Measurements from ENCODE around the gene DLG5. TPM values are rescaled to one million over a fixed set of nuclear protein-coding genes. Genes with fewer than 3 reads are reported as not detected.

Gene DLG5, protein sequence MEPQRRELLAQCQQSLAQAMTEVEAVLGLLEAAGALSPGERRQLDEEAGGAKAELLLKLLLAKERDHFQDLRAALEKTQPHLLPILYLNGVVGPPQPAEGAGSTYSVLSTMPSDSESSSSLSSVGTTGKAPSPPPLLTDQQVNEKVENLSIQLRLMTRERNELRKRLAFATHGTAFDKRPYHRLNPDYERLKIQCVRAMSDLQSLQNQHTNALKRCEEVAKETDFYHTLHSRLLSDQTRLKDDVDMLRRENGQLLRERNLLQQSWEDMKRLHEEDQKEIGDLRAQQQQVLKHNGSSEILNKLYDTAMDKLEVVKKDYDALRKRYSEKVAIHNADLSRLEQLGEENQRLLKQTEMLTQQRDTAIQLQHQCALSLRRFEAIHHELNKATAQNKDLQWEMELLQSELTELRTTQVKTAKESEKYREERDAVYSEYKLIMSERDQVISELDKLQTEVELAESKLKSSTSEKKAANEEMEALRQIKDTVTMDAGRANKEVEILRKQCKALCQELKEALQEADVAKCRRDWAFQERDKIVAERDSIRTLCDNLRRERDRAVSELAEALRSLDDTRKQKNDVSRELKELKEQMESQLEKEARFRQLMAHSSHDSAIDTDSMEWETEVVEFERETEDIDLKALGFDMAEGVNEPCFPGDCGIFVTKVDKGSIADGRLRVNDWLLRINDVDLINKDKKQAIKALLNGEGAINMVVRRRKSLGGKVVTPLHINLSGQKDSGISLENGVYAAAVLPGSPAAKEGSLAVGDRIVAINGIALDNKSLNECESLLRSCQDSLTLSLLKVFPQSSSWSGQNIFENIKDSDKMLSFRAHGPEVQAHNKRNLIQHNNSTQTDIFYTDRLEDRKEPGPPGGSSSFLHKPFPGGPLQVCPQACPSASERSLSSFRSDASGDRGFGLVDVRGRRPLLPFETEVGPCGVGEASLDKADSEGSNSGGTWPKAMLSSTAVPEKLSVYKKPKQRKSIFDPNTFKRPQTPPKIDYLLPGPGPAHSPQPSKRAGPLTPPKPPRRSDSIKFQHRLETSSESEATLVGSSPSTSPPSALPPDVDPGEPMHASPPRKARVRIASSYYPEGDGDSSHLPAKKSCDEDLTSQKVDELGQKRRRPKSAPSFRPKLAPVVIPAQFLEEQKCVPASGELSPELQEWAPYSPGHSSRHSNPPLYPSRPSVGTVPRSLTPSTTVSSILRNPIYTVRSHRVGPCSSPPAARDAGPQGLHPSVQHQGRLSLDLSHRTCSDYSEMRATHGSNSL (N-terminal part only)
- polyA plus RNA-seq: 10 to 100 TPM in 2 of 4 donors, 1 to 10 TPM in 2; 7.8 to 35.9 (median 11.4) TPM
- long read RNA-seq, donor 1, partial matches to known transcripts: 10 of 14 reads
- long read RNA-seq, donor 1, other reads (novel, unspliced or antisense): 0 of 14 reads
- long read RNA-seq, donor 2: 0 reads
- long read RNA-seq, donor 3: 0 reads
- long read RNA-seq, donor 4: 0 reads
- long read RNA-seq, donor 5: 0 reads
- long read RNA-seq, donor 6, partial matches to known transcripts: 0 of 1 reads
- long read RNA-seq, donor 6, other reads (novel, unspliced or antisense): 0 of 1 reads
- long read RNA-seq, donor 7: 0 reads
- long read RNA-seq, donor 8: 0 reads
- long read RNA-seq, donor 9: 0 reads
- long read RNA-seq, donor 10, partial matches to known transcripts: 7,909 of 10,666 reads
- long read RNA-seq, donor 10, other reads (novel, unspliced or antisense): 2,755 of 10,666 reads

DNA sequence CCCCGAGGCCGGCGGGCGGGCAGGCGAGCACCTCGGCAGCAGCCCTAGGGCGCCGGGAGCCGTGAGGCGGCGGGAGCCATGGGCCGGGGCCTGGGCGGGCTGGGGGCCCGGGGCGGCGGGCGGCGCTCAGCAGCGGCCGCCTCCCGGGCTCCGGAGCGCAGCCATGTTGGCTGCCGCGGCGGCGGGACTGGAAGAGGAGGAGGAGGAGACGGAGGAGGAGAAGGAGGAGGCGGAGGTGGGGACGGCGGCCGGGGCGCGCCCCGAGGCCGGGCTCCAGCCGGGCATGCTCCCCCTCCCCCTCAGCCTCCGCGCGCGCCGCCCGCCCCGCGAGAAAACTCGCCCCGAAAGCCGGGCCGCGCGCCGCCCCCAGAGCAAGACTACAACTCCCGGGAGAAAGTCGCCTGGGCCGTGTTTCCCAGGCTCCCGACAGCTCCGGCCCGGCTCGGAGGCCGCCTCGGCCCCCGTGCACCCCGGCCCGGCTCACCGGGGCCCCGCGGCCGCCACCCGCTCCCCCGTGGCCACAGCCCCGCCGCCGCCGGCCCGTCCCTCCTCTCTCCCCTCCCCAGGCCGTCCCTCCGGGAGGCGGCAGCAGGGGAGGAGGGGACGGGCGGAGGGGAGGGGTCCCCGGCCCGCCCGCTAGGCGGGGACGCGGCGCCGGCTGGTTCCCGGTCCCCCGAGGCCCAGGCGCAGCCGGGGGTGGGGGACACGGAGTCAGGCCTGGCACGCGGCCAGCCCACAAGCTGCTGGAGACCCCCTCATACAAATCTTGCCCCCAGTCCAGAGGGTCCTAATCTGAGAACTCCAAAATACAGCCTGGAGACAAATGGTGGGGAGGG, at the start of gene DLG5:
TSS of gene DLG5 (minus strand) at position 190 of the 836 bp plus-strand sequence. CDS start 235 bp downstream, outside the sequence.
- Histone ChIP-seq H3K4me1 (ENCODE audit: control insufficient read depth in 3 of 3, insufficient read depth in 2 of 3, low read depth in 1 of 3, low read length in 2 of 3) (peaks cover 0 to 32% (median 6%) of the 10 kb centered on the region in 3 donors), H3K27ac (ENCODE audit: low read depth in 1 of 3, low read length in 2 of 3) (peak within 1 kb of the TSS; percentile 60 to 85 (median 78)), H3K9me3 (ENCODE audit: control insufficient read depth in 2 of 2, insufficient read depth in 1 of 2, low read depth in 1 of 2, low read length in 1 of 2) (no peaks in the 10 kb centered on the region), H3K4me3 (ENCODE audit: low read depth in 1 of 3, low read length in 3 of 3) (peak within 1 kb of the TSS; percentile 62 to 77 (median 71)), H3K36me3 (ENCODE audit: control insufficient read depth in 3 of 3, insufficient read depth in 2 of 3, low read depth in 1 of 3, low read length in 3 of 3) (peaks cover 0 to 16% (median 0%) of the 10 kb centered on the region in 3 donors), H3K27me3 (ENCODE audit: control insufficient read depth in 3 of 3, insufficient read depth in 3 of 3, low read length in 3 of 3) (no peaks in the 10 kb centered on the region)
- DNase-seq (peak; percentile 68 to 83), FAIRE-seq (no peak)
- WGBS, 3 donors: 0 to 1% (median 1%) methylated on average over 44 to 95 of the region's 95 CpGs

DNA sequence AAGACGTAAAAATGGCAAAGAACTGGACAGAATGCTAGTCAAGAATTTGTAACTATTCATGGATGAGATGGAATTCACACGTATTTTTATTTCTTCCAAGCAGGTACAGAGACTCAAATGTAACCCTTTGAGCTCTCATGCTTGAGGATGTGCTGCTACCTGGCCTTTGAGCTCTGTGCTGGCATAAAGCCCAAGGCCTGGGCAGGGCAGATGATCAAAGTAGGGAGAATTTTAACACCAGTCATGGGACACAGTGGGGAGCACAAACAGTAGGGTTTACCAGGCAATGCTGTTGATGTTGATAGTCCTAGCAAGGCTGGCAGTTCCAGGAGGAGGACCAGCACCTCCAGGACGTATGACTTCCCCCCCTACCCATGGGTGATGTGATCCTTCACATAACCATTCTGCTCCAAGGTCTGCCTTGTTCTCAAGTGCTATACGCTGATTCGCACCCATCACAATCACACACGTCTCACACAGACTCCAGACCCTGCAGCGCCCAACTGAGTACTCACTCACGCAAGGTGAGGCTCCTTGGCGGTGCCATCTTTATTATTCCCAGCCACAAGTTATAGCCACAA, 48.6 kb upstream of the DLG5 start:
- H3K27ac ChIP-seq (ENCODE audit: low read depth in 1 of 3, low read length in 2 of 3): peak overlapping the region in 2 of 3 donors; percentile 30 to 70
- 67 to 83% (median 72%) methylated on average over 9 of the region's 9 CpGs for WGBS, 3 donors
- no peak overlapping the region for H3K4me3 ChIP-seq (ENCODE audit: low read depth in 1 of 3, low read length in 3 of 3)
- peaks cover 0 to 12% (median 0%) of the 10 kb centered on the region in 3 donors for H3K4me1 ChIP-seq (ENCODE audit: control insufficient read depth in 3 of 3, insufficient read depth in 2 of 3, low read depth in 1 of 3, low read length in 2 of 3)
- no peaks in the 10 kb centered on the region for H3K9me3 ChIP-seq (ENCODE audit: control insufficient read depth in 2 of 2, insufficient read depth in 1 of 2, low read depth in 1 of 2, low read length in 1 of 2)
- FAIRE-seq: no peak
- no peaks in the 10 kb centered on the region for H3K27me3 ChIP-seq (ENCODE audit: control insufficient read depth in 3 of 3, insufficient read depth in 3 of 3, low read length in 3 of 3)
- peaks cover 10 to 56% (median 11%) of the 10 kb centered on the region in 3 donors for H3K36me3 ChIP-seq (ENCODE audit: control insufficient read depth in 3 of 3, insufficient read depth in 2 of 3, low read depth in 1 of 3, low read length in 3 of 3)
- peak; percentile 86 to 90 for DNase-seq

DNA sequence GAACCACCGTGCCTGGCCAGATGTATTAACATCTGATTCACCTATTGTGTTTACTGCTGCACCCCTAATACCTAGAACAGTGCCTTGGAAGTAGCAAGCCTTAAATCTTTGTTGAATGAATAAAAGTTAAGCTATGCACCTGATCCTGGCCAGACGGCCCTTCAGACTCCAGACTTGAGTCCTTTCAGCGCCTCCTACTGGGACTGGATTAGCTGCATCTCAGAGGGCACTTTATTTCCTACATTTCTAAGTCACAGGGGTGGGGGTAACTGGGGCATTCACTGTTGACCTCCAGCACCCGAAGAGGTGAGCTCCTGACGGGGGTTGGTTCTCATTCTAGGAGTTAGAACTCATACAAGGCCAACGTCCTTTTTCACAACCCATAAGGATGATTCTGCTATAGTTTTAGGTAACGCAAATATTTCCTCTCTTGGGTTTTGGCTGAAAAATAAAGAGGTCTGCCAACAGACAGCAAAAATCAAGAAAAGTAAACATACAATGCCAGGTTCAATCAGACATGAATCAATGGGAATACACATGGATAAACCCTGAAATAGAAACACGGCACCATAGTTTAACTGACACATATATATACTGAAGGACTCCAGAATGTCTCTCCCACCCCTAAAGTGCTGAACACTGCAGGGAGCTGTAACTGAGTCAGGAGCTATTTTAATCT, 48.0 kb upstream of the DLG5 start:
- DNase-seq (peak; percentile 20 to 73), FAIRE-seq (no peak)
- H3K4me3 ChIP-seq (ENCODE audit: low read depth in 1 of 3, low read length in 3 of 3): no peak overlapping the region
- no peaks in the 10 kb centered on the region for H3K9me3 ChIP-seq (ENCODE audit: control insufficient read depth in 2 of 2, insufficient read depth in 1 of 2, low read depth in 1 of 2, low read length in 1 of 2)
- WGBS, 3 donors: 72 to 80% (median 72%) methylated on average over 8 of the region's 8 CpGs
- H3K27me3 ChIP-seq (ENCODE audit: control insufficient read depth in 3 of 3, insufficient read depth in 3 of 3, low read length in 3 of 3): no peaks in the 10 kb centered on the region
- H3K27ac ChIP-seq (ENCODE audit: low read depth in 1 of 3, low read length in 2 of 3): peak overlapping the region in 1 of 3 donors; percentile 70
- H3K4me1 ChIP-seq (ENCODE audit: control insufficient read depth in 3 of 3, insufficient read depth in 2 of 3, low read depth in 1 of 3, low read length in 2 of 3): peaks cover 0 to 12% (median 0%) of the 10 kb centered on the region in 3 donors
- peaks cover 8 to 50% (median 8%) of the 10 kb centered on the region in 3 donors for H3K36me3 ChIP-seq (ENCODE audit: control insufficient read depth in 3 of 3, insufficient read depth in 2 of 3, low read depth in 1 of 3, low read length in 3 of 3)

DNA sequence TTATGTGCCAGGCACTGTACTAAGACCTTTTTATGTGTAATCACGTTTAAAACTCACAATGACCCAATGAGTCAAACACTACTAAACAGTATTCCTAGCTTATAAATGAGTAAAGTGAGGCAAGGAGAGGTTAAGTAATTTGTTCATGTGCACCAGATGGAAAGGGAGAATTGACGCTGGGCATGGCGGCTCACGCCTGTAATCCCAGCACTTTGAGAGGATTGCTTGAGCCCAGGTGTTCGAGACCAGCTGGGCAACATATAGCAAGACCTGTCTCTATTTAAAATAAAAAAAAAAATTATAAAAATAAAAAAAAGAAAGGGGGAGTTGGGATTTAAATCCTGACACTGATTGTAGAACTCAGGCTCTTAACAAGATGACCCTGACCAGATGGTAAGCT, 46.7 kb upstream of the DLG5 start:
- no peak for FAIRE-seq
- Histone ChIP-seq H3K27ac (ENCODE audit: low read depth in 1 of 3, low read length in 2 of 3) (no peak overlapping the region), H3K9me3 (ENCODE audit: control insufficient read depth in 2 of 2, insufficient read depth in 1 of 2, low read depth in 1 of 2, low read length in 1 of 2) (no peaks in the 10 kb centered on the region), H3K27me3 (ENCODE audit: control insufficient read depth in 3 of 3, insufficient read depth in 3 of 3, low read length in 3 of 3) (no peaks in the 10 kb centered on the region), H3K4me3 (ENCODE audit: low read depth in 1 of 3, low read length in 3 of 3) (no peak overlapping the region), H3K4me1 (ENCODE audit: control insufficient read depth in 3 of 3, insufficient read depth in 2 of 3, low read depth in 1 of 3, low read length in 2 of 3) (peaks cover 0 to 14% (median 0%) of the 10 kb centered on the region in 3 donors), H3K36me3 (ENCODE audit: control insufficient read depth in 3 of 3, insufficient read depth in 2 of 3, low read depth in 1 of 3, low read length in 3 of 3) (peaks cover 6 to 37% (median 8%) of the 10 kb centered on the region in 3 donors)
- WGBS, 3 donors: 90 to 95% (median 90%) methylated on average over 5 of the region's 5 CpGs
- no peak for DNase-seq

DNA sequence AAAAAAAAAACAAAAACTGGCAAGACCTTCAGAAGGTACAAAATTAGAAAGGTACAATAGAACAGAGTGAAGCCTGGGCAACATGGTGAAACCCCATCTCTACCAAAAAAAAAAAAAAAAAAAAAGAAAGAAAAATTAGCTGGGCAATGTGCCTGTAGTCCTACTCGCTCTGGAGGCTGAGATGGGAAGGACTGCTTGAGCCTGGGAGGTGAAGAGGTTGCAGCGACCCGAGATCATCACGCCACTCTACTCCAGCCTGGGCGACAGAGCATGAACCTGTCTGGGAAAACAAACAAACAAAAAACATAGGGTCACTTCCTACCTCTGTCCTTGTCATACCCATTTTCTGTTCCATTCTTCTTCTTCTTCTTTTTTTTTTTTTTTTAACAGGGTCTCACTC, 45.6 kb upstream of the DLG5 start:
- no peak for DNase-seq
- Histone ChIP-seq H3K36me3 (ENCODE audit: control insufficient read depth in 3 of 3, insufficient read depth in 2 of 3, low read depth in 1 of 3, low read length in 3 of 3) (peaks cover 3 to 26% (median 6%) of the 10 kb centered on the region in 3 donors), H3K27me3 (ENCODE audit: control insufficient read depth in 3 of 3, insufficient read depth in 3 of 3, low read length in 3 of 3) (no peaks in the 10 kb centered on the region), H3K9me3 (ENCODE audit: control insufficient read depth in 2 of 2, insufficient read depth in 1 of 2, low read depth in 1 of 2, low read length in 1 of 2) (no peaks in the 10 kb centered on the region), H3K27ac (ENCODE audit: low read depth in 1 of 3, low read length in 2 of 3) (peak overlapping the region in 1 of 3 donors; percentile 43), H3K4me1 (ENCODE audit: control insufficient read depth in 3 of 3, insufficient read depth in 2 of 3, low read depth in 1 of 3, low read length in 2 of 3) (peaks cover 0 to 18% (median 0%) of the 10 kb centered on the region in 3 donors), H3K4me3 (ENCODE audit: low read depth in 1 of 3, low read length in 3 of 3) (no peak overlapping the region)
- FAIRE-seq: no peak
- 74 to 96% (median 94%) methylated on average over 4 to 5 of the region's 5 CpGs for WGBS, 3 donors

DNA sequence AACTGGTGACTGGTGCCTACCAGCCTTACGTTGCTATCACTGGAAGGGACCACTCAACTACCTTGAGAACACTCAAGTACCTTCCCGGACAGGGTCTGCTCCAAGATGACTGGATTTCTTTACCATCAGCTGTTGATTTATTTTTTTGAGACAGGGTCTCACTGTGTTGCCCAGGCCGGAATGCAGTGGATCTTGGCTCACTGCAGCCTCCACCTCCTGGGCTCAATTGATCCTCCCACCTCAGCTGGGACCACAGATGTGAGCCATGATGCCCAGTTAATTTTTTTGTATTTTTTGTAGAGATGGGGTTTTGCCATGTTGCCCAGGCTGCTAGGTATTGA, 45.2 kb upstream of the DLG5 start:
- FAIRE-seq (no peak), DNase-seq (no peak)
- Histone ChIP-seq H3K4me3 (ENCODE audit: low read depth in 1 of 3, low read length in 3 of 3) (no peak overlapping the region), H3K4me1 (ENCODE audit: control insufficient read depth in 3 of 3, insufficient read depth in 2 of 3, low read depth in 1 of 3, low read length in 2 of 3) (peaks cover 0 to 18% (median 0%) of the 10 kb centered on the region in 3 donors), H3K9me3 (ENCODE audit: control insufficient read depth in 2 of 2, insufficient read depth in 1 of 2, low read depth in 1 of 2, low read length in 1 of 2) (no peaks in the 10 kb centered on the region), H3K27ac (ENCODE audit: low read depth in 1 of 3, low read length in 2 of 3) (peak overlapping the region in 2 of 3 donors; percentile 61 to 84), H3K27me3 (ENCODE audit: control insufficient read depth in 3 of 3, insufficient read depth in 3 of 3, low read length in 3 of 3) (no peaks in the 10 kb centered on the region), H3K36me3 (ENCODE audit: control insufficient read depth in 3 of 3, insufficient read depth in 2 of 3, low read depth in 1 of 3, low read length in 3 of 3) (peaks cover 0 to 22% (median 3%) of the 10 kb centered on the region in 3 donors)
- 91 to 98% (median 93%) methylated on average over 3 of the region's 3 CpGs for WGBS, 3 donors

All from small intestine (tissue), 16 donors.